HG02973 (cell line): ENCODE data around the gene DLL4.

Experiments used
- ATAC-seq: cut with Tn5 transposase; IDR thresholded peaks from one replicate; pipeline ENCODE4 v1.9.1; 2021; ENCODE audit warnings: moderate library complexity; ENCODE audit not compliant: unreplicated experiment

The DLL4 gene

DNA sequence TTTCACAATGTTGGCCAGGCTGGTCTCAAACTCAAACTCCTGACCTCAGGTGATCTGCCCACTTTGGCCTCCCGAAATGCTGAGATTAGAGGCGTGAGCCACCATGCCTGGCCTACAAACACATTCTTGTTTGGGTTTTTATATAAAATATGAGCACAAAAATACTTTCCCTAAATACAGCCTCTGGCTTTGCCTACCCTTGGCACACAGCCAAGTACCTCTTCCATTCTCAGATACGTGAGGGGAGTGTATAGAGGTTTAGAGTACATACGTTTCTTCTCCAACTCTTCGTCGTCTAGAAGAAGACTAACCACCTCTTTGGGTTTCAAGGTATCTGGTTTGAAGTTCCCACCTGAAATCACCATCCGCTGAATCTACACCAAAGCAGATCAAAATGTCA, 57.7 kb downstream of the DLL4 start:
- ATAC-seq = no peak

DNA sequence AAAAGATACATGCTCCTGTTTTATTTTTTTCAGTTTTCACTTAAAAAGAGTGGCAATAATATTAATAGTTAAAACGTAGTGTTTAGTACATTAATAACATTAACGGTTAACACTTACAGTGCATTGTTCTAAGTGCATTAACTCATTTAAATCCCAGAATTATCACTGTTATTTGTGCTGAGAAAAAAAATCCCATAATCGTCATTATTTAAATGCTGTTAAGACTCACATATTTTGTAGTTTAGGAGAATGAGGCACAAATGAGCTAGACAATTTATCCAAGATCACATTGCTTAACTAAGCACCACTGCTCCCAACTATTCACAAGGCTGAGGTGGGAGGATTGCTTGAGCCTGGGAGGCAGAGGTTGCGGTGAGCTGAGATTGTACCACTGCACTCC, 59.0 kb downstream of the DLL4 start:
- no peak for ATAC-seq
